Activated CD4-positive, alpha-beta T cell treated with anti-CD3 and anti-CD28 coated beads, Interleukin-2, amount 10 ng/mL, durations not matched to agents 24 days and 14 days (primary cell): ENCODE data around the gene SLC49A4. TPM values are rescaled to one million over a fixed set of nuclear protein-coding genes. Genes with fewer than 3 reads are reported as not detected.

Experiments
- DNase-seq: peaks from one replicate; pipeline ENCODE4 v3.0.0; 2022
- H3K27ac Mint-ChIP-seq: one replicate; pipeline ENCODE4 v1.8.0; 2022; ENCODE audit warnings: mild to moderate bottlenecking, mixed read lengths
- H3K27me3 Mint-ChIP-seq: one replicate; pipeline ENCODE4 v1.8.0; 2022; ENCODE audit warnings: mixed read lengths
- H3K36me3 Mint-ChIP-seq: one replicate; pipeline ENCODE4 v1.8.0; 2022; ENCODE audit warnings: low read depth, mild to moderate bottlenecking, mixed read lengths
- H3K4me1 Mint-ChIP-seq: one replicate; pipeline ENCODE4 v1.8.0; 2021; ENCODE audit warnings: mixed read lengths
- H3K4me3 Mint-ChIP-seq: one replicate; pipeline ENCODE4 v1.8.0; 2022; ENCODE audit warnings: mild to moderate bottlenecking, moderate library complexity, mixed read lengths
- H3K9me3 Mint-ChIP-seq: one replicate; pipeline ENCODE4 v1.8.0; 2021; ENCODE audit warnings: mixed read lengths
- intact Hi-C: fragments of 100-400 bp; cut with micrococcal nuclease; formaldehyde crosslinking; loops from one replicate; pipeline ENCODE4 v1.15.1; 2023
- total RNA-seq: library from RNA; stranded (reverse); gene quantifications from 2 replicates; pipeline ENCODE4 v1.2.3, GENCODE V29; 2022

SLC49A4 gene
- total RNA-seq, 1 donor from 2014 or later = 1.4 TPM

- Mint-ChIP-seq H3K9me3 (no peaks in the 10 kb centered on the region), H3K4me3 (no peak overlapping the region), H3K36me3 (peaks cover 3% of the 10 kb centered on the region), H3K4me1 (no peaks in the 10 kb centered on the region), H3K27me3 (no peaks in the 10 kb centered on the region), H3K27ac (no peak overlapping the region)
- DNase-seq = no peak
- intact Hi-C loops = no loop called here
Observed at GRCh38 chr3:122773944-122774509, 20.8 kb upstream of the SLC49A4 start.

- Mint-ChIP-seq H3K36me3 (peaks cover 3% of the 10 kb centered on the region), H3K4me3 (no peak overlapping the region), H3K4me1 (no peaks in the 10 kb centered on the region), H3K27me3 (no peaks in the 10 kb centered on the region), H3K27ac (no peak overlapping the region), H3K9me3 (no peaks in the 10 kb centered on the region)
- DNase-seq = no peak
- intact Hi-C loops = no loop called here
Observed at GRCh38 chr3:122774564-122774963, 20.3 kb upstream of the SLC49A4 start.

- DNase-seq = no peak
- Mint-ChIP-seq H3K9me3 (no peaks in the 10 kb centered on the region), H3K27me3 (no peaks in the 10 kb centered on the region), H3K27ac (no peak overlapping the region), H3K4me1 (no peaks in the 10 kb centered on the region), H3K36me3 (no peaks in the 10 kb centered on the region), H3K4me3 (no peak overlapping the region)
- intact Hi-C loops = no loop called here
Observed at GRCh38 chr3:122776675-122777468, 18.0 kb upstream of the SLC49A4 start.

GRCh38 chr3:122777563-122777962 is 17.3 kb upstream of the SLC49A4 start:
- intact Hi-C loops = no loop called here
- no peaks in the 10 kb centered on the region for H3K36me3 Mint-ChIP-seq
- H3K27me3 Mint-ChIP-seq = no peaks in the 10 kb centered on the region
- no peak overlapping the region for H3K4me3 Mint-ChIP-seq
- no peaks in the 10 kb centered on the region for H3K4me1 Mint-ChIP-seq
- H3K27ac Mint-ChIP-seq = no peak overlapping the region
- H3K9me3 Mint-ChIP-seq = no peaks in the 10 kb centered on the region
- no peak for DNase-seq

- Mint-ChIP-seq H3K27me3 (no peaks in the 10 kb centered on the region), H3K27ac (no peak overlapping the region)
- intact Hi-C loops = no loop called here
Observed at GRCh38 chr3:122782804-122783203, 12.1 kb upstream of the SLC49A4 start.

GRCh38 chr3:122784436-122784835 is 10.4 kb upstream of the SLC49A4 start:
- peaks cover 7% of the 10 kb centered on the region for H3K4me1 Mint-ChIP-seq
- no peak overlapping the region for H3K4me3 Mint-ChIP-seq

More at GRCh38 chr3:122782804-122783203, 12.1 kb upstream of the SLC49A4 start:
- Mint-ChIP-seq H3K36me3 (no peaks in the 10 kb centered on the region), H3K4me1 (peaks cover 3% of the 10 kb centered on the region), H3K9me3 (no peaks in the 10 kb centered on the region), H3K4me3 (no peak overlapping the region)
- no peak for DNase-seq

DNA sequence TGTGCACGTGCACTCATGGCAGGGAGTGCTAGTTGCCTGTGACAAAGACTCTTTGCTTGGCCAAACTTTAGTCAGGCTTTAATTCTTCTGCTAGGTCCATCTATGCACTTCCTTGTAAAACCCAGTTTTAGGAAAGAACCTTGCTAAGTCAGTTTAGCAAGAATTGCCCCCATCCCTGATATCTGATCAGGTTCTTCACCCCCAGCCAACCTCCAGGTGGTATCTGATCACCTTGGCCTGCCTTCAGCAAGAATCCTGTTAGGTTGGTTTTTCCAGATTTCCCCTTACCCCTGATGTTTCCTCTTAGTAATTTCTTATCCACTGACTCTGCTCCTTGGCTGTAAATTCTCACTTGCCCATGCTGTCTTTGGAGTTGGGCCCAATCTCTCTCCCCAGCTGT is 9.6 kb upstream of the SLC49A4 start:
- no peaks in the 10 kb centered on the region for H3K27me3 Mint-ChIP-seq
- H3K4me1 Mint-ChIP-seq = peaks cover 7% of the 10 kb centered on the region
- no peaks in the 10 kb centered on the region for H3K36me3 Mint-ChIP-seq
- H3K27ac Mint-ChIP-seq = no peak overlapping the region
- DNase-seq = no peak
- intact Hi-C loops = no loop called here
- H3K4me3 Mint-ChIP-seq = no peak overlapping the region
- H3K9me3 Mint-ChIP-seq = no peaks in the 10 kb centered on the region

More at GRCh38 chr3:122784436-122784835, 10.4 kb upstream of the SLC49A4 start:
- no peak overlapping the region for H3K27ac Mint-ChIP-seq
- H3K9me3 Mint-ChIP-seq = no peaks in the 10 kb centered on the region
- DNase-seq = no peak
- H3K27me3 Mint-ChIP-seq = no peaks in the 10 kb centered on the region
- no peaks in the 10 kb centered on the region for H3K36me3 Mint-ChIP-seq
- intact Hi-C loops = no loop called here

DNA sequence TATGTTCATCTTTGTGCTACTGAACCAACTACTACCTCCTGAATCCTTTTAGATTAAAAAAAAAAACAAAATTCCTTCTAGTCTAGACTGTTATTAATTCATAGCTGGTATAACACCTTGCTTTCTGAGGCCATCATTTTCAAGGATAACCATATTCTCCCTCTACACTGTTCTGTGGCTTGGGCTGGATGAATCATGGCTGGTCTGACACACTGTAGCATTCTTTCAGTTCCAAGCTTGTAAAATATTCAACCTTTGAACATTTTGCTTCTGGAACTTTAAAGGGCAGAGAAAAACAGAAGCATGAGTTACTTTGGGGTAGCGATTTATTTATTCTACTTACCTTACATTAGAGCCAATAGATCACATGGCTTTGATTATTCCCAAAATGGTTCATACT is 8.8 kb upstream of the SLC49A4 start:
- Mint-ChIP-seq H3K4me3 (no peak overlapping the region), H3K27ac (no peak overlapping the region), H3K36me3 (no peaks in the 10 kb centered on the region), H3K9me3 (no peaks in the 10 kb centered on the region), H3K4me1 (peaks cover 7% of the 10 kb centered on the region), H3K27me3 (no peaks in the 10 kb centered on the region)
- no peak for DNase-seq
- intact Hi-C loops = no loop called here

DNA sequence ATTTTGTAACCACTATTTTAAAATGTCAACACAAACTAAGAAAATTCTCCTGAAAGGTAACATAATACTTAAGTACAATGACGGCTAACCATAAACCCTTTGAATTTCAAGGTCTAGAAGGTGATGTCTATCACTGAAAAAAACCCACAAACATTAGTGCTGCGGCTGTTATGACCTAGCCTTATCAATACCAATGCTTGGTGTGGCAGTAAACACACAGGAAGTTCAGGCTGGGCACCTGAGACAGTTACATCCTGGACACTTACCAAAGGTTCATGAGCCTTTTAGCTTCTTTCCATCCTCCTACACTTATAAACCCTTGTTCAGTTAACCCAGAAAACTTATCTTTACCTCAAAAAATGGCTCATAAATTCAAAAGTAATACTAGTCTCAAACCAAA is 7.0 kb upstream of the SLC49A4 start:
- H3K27me3 Mint-ChIP-seq = no peaks in the 10 kb centered on the region
- H3K27ac Mint-ChIP-seq = no peak overlapping the region
- H3K4me1 Mint-ChIP-seq = peaks cover 8% of the 10 kb centered on the region
- H3K9me3 Mint-ChIP-seq = no peaks in the 10 kb centered on the region
- intact Hi-C loops = no loop called here
- no peaks in the 10 kb centered on the region for H3K36me3 Mint-ChIP-seq
- DNase-seq = no peak
- H3K4me3 Mint-ChIP-seq = no peak overlapping the region

GRCh38 chr3:122789585-122790273 is 5.1 kb upstream of the SLC49A4 start:
- H3K4me3 Mint-ChIP-seq = no peak overlapping the region
- no peaks in the 10 kb centered on the region for H3K36me3 Mint-ChIP-seq
- no peak for DNase-seq
- no peaks in the 10 kb centered on the region for H3K27me3 Mint-ChIP-seq
- no peak overlapping the region for H3K27ac Mint-ChIP-seq
- peaks cover 23% of the 10 kb centered on the region for H3K4me1 Mint-ChIP-seq
- no peaks in the 10 kb centered on the region for H3K9me3 Mint-ChIP-seq
- intact Hi-C loops = loop anchor here (5.0 kb wide), 1 partner anchor 413 kb away; the partner anchor contains the start of gene SEC22A

- Mint-ChIP-seq H3K36me3 (peaks cover 5% of the 10 kb centered on the region), H3K27me3 (no peaks in the 10 kb centered on the region), H3K9me3 (no peaks in the 10 kb centered on the region), H3K4me1 (peaks cover 32% of the 10 kb centered on the region), H3K4me3 (peak within 1 kb of the TSS; percentile 90), H3K27ac (peak within 1 kb of the TSS; percentile 88)
- peak; percentile 97 for DNase-seq
- intact Hi-C loops = loop anchor here (1.0 to 5.0 kb wide), 4 partner anchors 377 to 1247 kb away; partner anchors contain the start of genes FAM162A, SEC22A and WDR5B
Observed at GRCh38 chr3:122793568-122794416, 1.1 kb upstream of the SLC49A4 start, which contains the start of gene HSPBAP1. Gene HSPBAP1, minus strand, starts transcription at chr3:122793831. Its CDS starts 151 bp downstream, at chr3:122793680.

- DNase-seq = no peak
- Mint-ChIP-seq H3K4me3 (peak overlapping the region; percentile 90), H3K9me3 (no peaks in the 10 kb centered on the region), H3K27me3 (no peaks in the 10 kb centered on the region), H3K4me1 (peaks cover 32% of the 10 kb centered on the region), H3K36me3 (peaks cover 5% of the 10 kb centered on the region), H3K27ac (peak overlapping the region; percentile 88)
- intact Hi-C loops = loop anchor here (2.0 to 5.0 kb wide), 3 partner anchors 408 to 1248 kb away; partner anchors contain the start of genes FAM162A and SEC22A
Observed at GRCh38 chr3:122794483-122794778, 438 bp upstream of the SLC49A4 start.

GRCh38 chr3:122795674-122796195 is 866 bp downstream of the SLC49A4 start:
- peak overlapping the region; percentile 90 for H3K4me3 Mint-ChIP-seq
- intact Hi-C loops = loop anchor here (2.0 to 5.0 kb wide), 3 partner anchors 233 to 1249 kb away; partner anchors contain the start of genes DTX3L, FAM162A and PARP9
- H3K36me3 Mint-ChIP-seq = peaks cover 5% of the 10 kb centered on the region
- H3K27me3 Mint-ChIP-seq = no peaks in the 10 kb centered on the region
- no peak for DNase-seq
- H3K27ac Mint-ChIP-seq = peak overlapping the region; percentile 6
- H3K9me3 Mint-ChIP-seq = no peaks in the 10 kb centered on the region
- H3K4me1 Mint-ChIP-seq = peaks cover 32% of the 10 kb centered on the region
